H1 (cell line): ENCODE results near the gene E2F3. TPM values are rescaled to one million over a fixed set of nuclear protein-coding genes. Genes with fewer than 3 reads are reported as not detected.

Experiments
- CEBPB ChIP-seq: IDR thresholded peaks from 2 replicates; pipeline ENCODE4 v1.6.1; 2012; ENCODE audit warnings: low read depth, low read length
- KDM1A ChIP-seq: fragments of 200-600, 300-600 bp; sonication (generic); IDR thresholded peaks from 2 replicates; pipeline ENCODE4 v1.7.1; 2016; ENCODE audit warnings: mild to moderate bottlenecking, low read length, borderline replicate concordance
- NANOG ChIP-seq: IDR thresholded peaks from 2 replicates; pipeline ENCODE4 v1.6.1; 2011; ENCODE audit warnings: low read length, low read depth, mild to moderate bottlenecking, inconsistent platforms; ENCODE audit not compliant: insufficient read depth, poor library complexity, severe bottlenecking
- PHF8 ChIP-seq: fragments of 200-600 bp; sonication (generic); conservative IDR thresholded peaks from 2 replicates; pipeline ENCODE4 v1.7.1; 2012; ENCODE audit warnings: low read depth, mild to moderate bottlenecking, inconsistent platforms, low read length, moderate library complexity
- RBBP5 ChIP-seq: IDR thresholded peaks from 2 replicates; pipeline ENCODE4 v1.7.1; 2012; ENCODE audit warnings: low read depth, mild to moderate bottlenecking, inconsistent platforms, low read length, moderate library complexity, borderline replicate concordance
- RNF2 ChIP-seq: fragments of 200-900, 300-1000 bp; sonication (generic); IDR thresholded peaks from 2 replicates; pipeline ENCODE4 v1.7.1; 2016; ENCODE audit warnings: borderline replicate concordance, low read depth, mild to moderate bottlenecking, antibody characterized with exemption, low read length; ENCODE audit not compliant: poor library complexity, severe bottlenecking; ENCODE audit errors: missing control alignments
- polyA plus RNA-seq, 7 experiments: library from polyadenylated mRNA; depleted of rRNA in 3 of 7; stranded (reverse) in 5 of 7; unstranded in 2 of 7; fragments of >200 nt in 5 of 7; fragments of 200-250 nt in 2 of 7; gene quantifications; 1 replicate in 5 of 7; 2 replicates in 1 of 7; 4 replicates in 1 of 7; pipeline versions ENCODE4 v1.2.1 to v1.2.3, GENCODE V29; 2011 to 2013; ENCODE audit warnings: missing spikeins in 2 of 7, mixed read lengths in 2 of 7
- total RNA-seq: library from RNA; stranded (reverse); fragmentation: NEBNext Ultra II Directional; extraction: Animal tissue kit (Norgen Biotek cat#: 25700); gene quantifications from 2 replicates; pipeline ENCODE4 v1.2.1, GENCODE V29; 2021
- TF ChIP-seq, protein P1 (sequence below): IDR thresholded peaks from 2 replicates; pipeline ENCODE4 v1.6.1; 2011; ENCODE audit warnings: low read depth, mild to moderate bottlenecking, low read length; ENCODE audit not compliant: insufficient read depth

Gene E2F3
- total and polyA plus RNA-seq, 2 of the 8 experiments (the other 6 are each of a cell fraction or from before 2014, with no cell fraction given) = 14.9 to 42.2 TPM

GRCh38 chr6:20539387-20539786 lies 137.7 kb downstream of the E2F3 start (continued):
- TF ChIP-seq, protein P1, sequence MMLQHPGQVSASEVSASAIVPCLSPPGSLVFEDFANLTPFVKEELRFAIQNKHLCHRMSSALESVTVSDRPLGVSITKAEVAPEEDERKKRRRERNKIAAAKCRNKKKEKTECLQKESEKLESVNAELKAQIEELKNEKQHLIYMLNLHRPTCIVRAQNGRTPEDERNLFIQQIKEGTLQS = no peak
- TF ChIP-seq RBBP5 (no peak), NANOG (no peak), KDM1A (no peak), RNF2 (no peak), CEBPB (no peak), PHF8 (no peak)
